K562 (cell line): Measurements from ENCODE around the gene RIC3. TPM values are rescaled to one million over a fixed set of nuclear protein-coding genes. Genes with fewer than 3 reads are reported as not detected.

Experiments used
- ATAC-seq: fragments of 200-7000 bp; cut with Tn5 transposase; 3 replicates; pipeline ENCODE4 v1.9.1; 2020; ENCODE audit warnings: moderate library complexity
- BruUV-seq: library from RNA; stranded (reverse); fragments of 400-500 nt; replicated peaks from 2 replicates; lab custom pipeline; 2021; lab: Mats Ljungman, UMichigan
- CTCF ChIA-PET: fragments of 300-600 bp; formaldehyde crosslinking; extraction: SDS; loops from one replicate; lab custom pipeline; 2021; ENCODE audit warnings: low intra/inter-chr PET ratio; lab: Yijun Ruan, JAX
- POLR2A ChIA-PET: fragments of 300-600, 350-650 bp; sonication (Branson Sonifier 250); formaldehyde crosslinking; extraction: SDS; loops from one replicate; lab custom pipeline; 2021; ENCODE audit warnings: antibody characterized with exemption, inconsistent platforms; lab: Yijun Ruan, JAX
- DNase-seq, 4 experiments: peaks; one replicate each; pipeline versions ENCODE4 v3.0.0 to v3.0.0-alpha.2; 2011 to 2018; ENCODE audit warnings: low spot score in 3 of 4, mixed read lengths in 3 of 4; ENCODE audit errors: extremely low read depth in 1 of 4
- FAIRE-seq: peaks from 2 replicates; lab custom pipeline; 2011; peaks lifted over from hg19 to GRCh38; lab: Jason Lieb, UNC
- H2AFZ ChIP-seq: 2 replicates; pipeline ENCODE4 v1.6.0; 2011; ENCODE audit warnings: low read depth, low read length, control low read depth, inconsistent platforms
- H3K27ac ChIP-seq: fragments of 200-600 bp; 3 replicates; pipeline ENCODE4 v1.8.0; 2011; ENCODE audit warnings: low read depth, mild to moderate bottlenecking, control low read depth, inconsistent platforms, low read length, moderate library complexity, mixed read lengths; ENCODE audit errors: extremely low read depth
- H3K27me3 ChIP-seq, 2 experiments: fragments of 300-600 bp in 1 of 2; 2 replicates in 1 of 2; 3 replicates in 1 of 2; pipeline versions ENCODE4 v1.6.0 to v1.8.0; 2011; ENCODE audit warnings: inconsistent platforms in 2 of 2, low read length in 2 of 2, mild to moderate bottlenecking in 1 of 2, mixed read lengths in 1 of 2, moderate library complexity in 1 of 2; ENCODE audit not compliant: control insufficient read depth in 2 of 2, insufficient read depth in 2 of 2
- H3K36me3 ChIP-seq: fragments of 300-600 bp; 3 replicates; pipeline ENCODE4 v1.8.0; 2011; ENCODE audit warnings: mild to moderate bottlenecking, low read length, inconsistent platforms; ENCODE audit not compliant: control insufficient read depth, insufficient read depth
- H3K4me1 ChIP-seq, 2 experiments: fragments of 200-600 bp in 1 of 2; replicated peaks in 1 of 2; 2 replicates in 1 of 2; 3 replicates in 1 of 2; pipeline versions ENCODE4 v1.5.1 to v1.8.0; 2011; ENCODE audit warnings: inconsistent platforms in 2 of 2, low read length in 2 of 2, mild to moderate bottlenecking in 1 of 2, mixed read lengths in 1 of 2, moderate library complexity in 1 of 2; ENCODE audit not compliant: control insufficient read depth in 2 of 2, insufficient read depth in 2 of 2
- H3K4me2 ChIP-seq: 2 replicates; pipeline ENCODE4 v1.6.1; 2011; ENCODE audit warnings: low read length, control low read depth, inconsistent platforms, mixed read lengths; ENCODE audit not compliant: insufficient read depth
- H3K4me3 ChIP-seq: fragments of 200-600 bp; sonication (generic), shearing (Covaris generic); 2 replicates; pipeline ENCODE4 v1.5.1; 2016; ENCODE audit warnings: control low read depth, inconsistent platforms
- H3K79me2 ChIP-seq: fragments of 200-600 bp; 3 replicates; pipeline ENCODE4 v1.8.0; 2011; ENCODE audit warnings: low read length, inconsistent platforms; ENCODE audit not compliant: control insufficient read depth, insufficient read depth
- H3K9ac ChIP-seq, 2 experiments: 2 replicates each; pipeline versions ENCODE4 v1.6.0 to v1.6.1; 2011; ENCODE audit warnings: low read depth in 2 of 2, low read length in 2 of 2, control low read depth in 1 of 2, inconsistent platforms in 1 of 2, mild to moderate bottlenecking in 1 of 2, mixed read lengths in 1 of 2; ENCODE audit not compliant: insufficient read depth in 1 of 2
- H3K9me1 ChIP-seq: one replicate; pipeline ENCODE4 v1.6.0; 2011; ENCODE audit warnings: inconsistent platforms, mild to moderate bottlenecking, low read length, moderate library complexity; ENCODE audit not compliant: control insufficient read depth, insufficient read depth
- H3K9me3 ChIP-seq: replicated peaks from 2 replicates; pipeline ENCODE4 v1.5.1; 2011; ENCODE audit warnings: low read depth, low read length, inconsistent platforms; ENCODE audit not compliant: control insufficient read depth, insufficient read depth
- H4K20me1 ChIP-seq: replicated peaks from 2 replicates; pipeline ENCODE4 v1.6.1; 2011; ENCODE audit warnings: low read length, inconsistent platforms, mixed read lengths; ENCODE audit not compliant: control insufficient read depth, insufficient read depth
- MTA1 ChIP-seq: fragments of 450-650 bp; IDR thresholded peaks from 2 replicates; pipeline ENCODE4 v1.6.1; 2017; ENCODE audit warnings: borderline replicate concordance
- ZBTB17 ChIP-seq: fragments of 450-650 bp; formaldehyde crosslinking; IDR thresholded peaks from 2 replicates; pipeline ENCODE4 v1.4.0; 2020; ENCODE audit warnings: mild to moderate bottlenecking
- ZBTB8A ChIP-seq: fragments of 450-650 bp; IDR thresholded peaks from 2 replicates; pipeline ENCODE4 v1.6.1; 2018; ENCODE audit warnings: mild to moderate bottlenecking, moderate library complexity; ENCODE audit not compliant: partially characterized antibody
- ZNF12 ChIP-seq: sonication (generic); formaldehyde crosslinking; IDR thresholded peaks from 2 replicates; pipeline ENCODE4 v1.4.0; 2020; ENCODE audit warnings: mild to moderate bottlenecking, missing genetic modification reagents
- ZNF224 ChIP-seq: sonication (generic); formaldehyde crosslinking; IDR thresholded peaks from 2 replicates; pipeline ENCODE4 v1.8.0; 2022; ENCODE audit warnings: mild to moderate bottlenecking, missing genetic modification reagents
- ZNF311 ChIP-seq: fragments of 250-450 bp; sonication (Bioruptor Pico); IDR thresholded peaks from 2 replicates; pipeline ENCODE4 v1.4.0; 2020; ENCODE audit warnings: mild to moderate bottlenecking, moderate library complexity
- WGBS: fragments of 100-300 bp; shearing (Covaris generic); methylation state at CpG from one replicate; pipeline ENCODE4 v1.1.6; 2016; ENCODE audit warnings: low coverage, mixed read lengths; ENCODE audit not compliant: insufficient coverage; ENCODE audit errors: missing lambda C conversion rate; 5-methylcytosine and 5-hydroxymethylcytosine counted together
- in situ Hi-C: fragments of 300-500 bp; cut with MboI; formaldehyde crosslinking; loops from 4 replicates; pipeline ENCODE4 v1.15.0; 2018; ENCODE audit warnings: inconsistent platforms, mixed read lengths
- intact Hi-C: fragments of 100-400 bp; cut with micrococcal nuclease; formaldehyde crosslinking; loops from 2 replicates; pipeline ENCODE4 v1.14.2; 2022
- polyA plus RNA-seq, 8 experiments: library from polyadenylated mRNA; depleted of rRNA in 4 of 8; stranded (reverse) in 5 of 8; unstranded in 3 of 8; fragments of >200 nt; fragmentation: Nextera tagmentation in 2 of 8; fragmentation: Illumina TruSeq in 1 of 8; extraction: Ambion mirVana in 2 of 8; extraction: Trizol in 1 of 8; gene quantifications; 2 replicates each; pipeline versions ENCODE4 v1.2.1 to v1.2.3, GENCODE V29; 2011 to 2014; ENCODE audit warnings: inconsistent platforms in 1 of 8, missing spikeins in 1 of 8
- total RNA-seq, 7 experiments: library from RNA; depleted of rRNA in 6 of 7; stranded (reverse); fragments of >200 nt in 6 of 7; fragmentation: Illumina TruSeq in 2 of 7; extraction: Trizol in 2 of 7; gene quantifications; 2 replicates each; pipeline versions ENCODE4 v1.2.1 to v1.2.3, GENCODE V29; 2011 to 2021; ENCODE audit warnings: low replicate concordance in 1 of 7
- TF ChIP-seq, protein P1 (sequence below): fragments of 450-650 bp; IDR thresholded peaks from one replicate; pipeline ENCODE4 v1.6.1; 2018; ENCODE audit warnings: mild to moderate bottlenecking, moderate library complexity; ENCODE audit not compliant: partially characterized antibody
- TF ChIP-seq, protein P2 (sequence below): fragments of 450-650 bp; IDR thresholded peaks from 2 replicates; pipeline ENCODE4 v1.6.1; 2016; ENCODE audit warnings: borderline replicate concordance

Gene RIC3
- total and polyA plus RNA-seq, 9 of the 15 experiments (the other 6 are each of a cell fraction or from before 2014, with no cell fraction given), result 0.03 to 0.16 (median 0.05) TPM; not detected in 4

DNA sequence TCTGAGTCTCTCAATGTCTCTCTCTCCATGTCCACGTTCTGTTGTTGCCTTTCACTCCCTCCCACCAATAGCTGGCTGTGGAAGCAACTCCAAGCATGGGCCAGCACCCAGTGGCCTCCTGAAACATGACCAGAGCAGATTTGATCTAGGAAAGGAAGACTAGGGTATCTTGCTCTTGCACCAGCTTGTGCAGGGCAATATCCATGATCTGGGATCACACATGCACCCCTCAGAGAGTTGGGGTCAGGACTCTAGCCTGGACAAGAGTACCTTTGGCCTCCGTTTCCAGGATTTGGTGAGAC is 34.5 kb upstream of the RIC3 start:
- ChIA-PET CTCF (no interaction called here), POLR2A (interaction anchor here (0.6 kb wide), 2 partner anchors 30 to 113 kb away, joined by 3 read pairs; no protein-coding TSS in a partner anchor)
- no peak overlapping the region for H3K9ac ChIP-seq
- no peaks in the 10 kb centered on the region for H3K9me3 ChIP-seq
- no TSS peak for BruUV-seq
- H3K27me3 ChIP-seq, result peaks cover 2 to 5% of the 10 kb centered on the region in 2 experiments; a peak in 1 of 5 replicates
- intact Hi-C loops (no loop called here), in situ Hi-C loops (no loop called here)
- 0 out of 2 replicates have a peak, but pooled peaks cover 3% of the 10 kb centered on the region for H4K20me1 ChIP-seq
- no peak overlapping the region for H3K4me3 ChIP-seq
- H2AFZ ChIP-seq, result no peak overlapping the region
- H3K79me2 ChIP-seq, result no peaks in the 10 kb centered on the region
- no peak overlapping the region for H3K27ac ChIP-seq
- FAIRE-seq (no peak), ATAC-seq (no peak), DNase-seq (no peak)
- TF ChIP-seq ZBTB17 (CRISPR knock-in tag), result no peak
- TF ChIP-seq ZBTB8A, result no peak
- TF ChIP-seq ZNF12 (CRISPR knock-in tag), result no peak
- no peak for TF ChIP-seq ZNF311 (CRISPR knock-in tag)
- TF ChIP-seq MTA1, result no peak
- TF ChIP-seq, protein P1, sequence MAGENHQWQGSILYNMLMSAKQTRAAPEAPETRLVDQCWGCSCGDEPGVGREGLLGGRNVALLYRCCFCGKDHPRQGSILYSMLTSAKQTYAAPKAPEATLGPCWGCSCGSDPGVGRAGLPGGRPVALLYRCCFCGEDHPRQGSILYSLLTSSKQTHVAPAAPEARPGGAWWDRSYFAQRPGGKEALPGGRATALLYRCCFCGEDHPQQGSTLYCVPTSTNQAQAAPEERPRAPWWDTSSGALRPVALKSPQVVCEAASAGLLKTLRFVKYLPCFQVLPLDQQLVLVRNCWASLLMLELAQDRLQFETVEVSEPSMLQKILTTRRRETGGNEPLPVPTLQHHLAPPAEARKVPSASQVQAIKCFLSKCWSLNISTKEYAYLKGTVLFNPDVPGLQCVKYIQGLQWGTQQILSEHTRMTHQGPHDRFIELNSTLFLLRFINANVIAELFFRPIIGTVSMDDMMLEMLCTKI, result no peak
- TF ChIP-seq, protein P2, sequence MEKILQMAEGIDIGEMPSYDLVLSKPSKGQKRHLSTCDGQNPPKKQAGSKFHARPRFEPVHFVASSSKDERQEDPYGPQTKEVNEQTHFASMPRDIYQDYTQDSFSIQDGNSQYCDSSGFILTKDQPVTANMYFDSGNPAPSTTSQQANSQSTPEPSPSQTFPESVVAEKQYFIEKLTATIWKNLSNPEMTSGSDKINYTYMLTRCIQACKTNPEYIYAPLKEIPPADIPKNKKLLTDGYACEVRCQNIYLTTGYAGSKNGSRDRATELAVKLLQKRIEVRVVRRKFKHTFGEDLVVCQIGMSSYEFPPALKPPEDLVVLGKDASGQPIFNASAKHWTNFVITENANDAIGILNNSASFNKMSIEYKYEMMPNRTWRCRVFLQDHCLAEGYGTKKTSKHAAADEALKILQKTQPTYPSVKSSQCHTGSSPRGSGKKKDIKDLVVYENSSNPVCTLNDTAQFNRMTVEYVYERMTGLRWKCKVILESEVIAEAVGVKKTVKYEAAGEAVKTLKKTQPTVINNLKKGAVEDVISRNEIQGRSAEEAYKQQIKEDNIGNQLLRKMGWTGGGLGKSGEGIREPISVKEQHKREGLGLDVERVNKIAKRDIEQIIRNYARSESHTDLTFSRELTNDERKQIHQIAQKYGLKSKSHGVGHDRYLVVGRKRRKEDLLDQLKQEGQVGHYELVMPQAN, result no peak
- TF ChIP-seq ZNF224 (CRISPR knock-in tag), result no peak
- H3K36me3 ChIP-seq, result no peaks in the 10 kb centered on the region
- peaks cover 20 to 25% of the 10 kb centered on the region in 2 experiments; a peak in 4 of 5 replicates for H3K4me1 ChIP-seq
- H3K4me2 ChIP-seq, result no peak overlapping the region
- H3K9me1 ChIP-seq, result no peaks in the 10 kb centered on the region
- WGBS, result 22% methylated on average over 2 of the region's 2 CpGs
